K562 (cell line): ENCODE measurements around the gene GLYATL1. TPM values are rescaled to one million over a fixed set of nuclear protein-coding genes. Genes with fewer than 3 reads are reported as not detected.

ENCODE experiments used
- ATAC-seq: fragments of 200-7000 bp; cut with Tn5 transposase; 3 replicates; pipeline ENCODE4 v1.9.1; 2020; ENCODE audit warnings: moderate library complexity
- BruUV-seq: library from RNA; stranded (reverse); fragments of 400-500 nt; replicated peaks from 2 replicates; lab custom pipeline; 2021; lab: Mats Ljungman, UMichigan
- CTCF ChIA-PET: fragments of 300-600 bp; formaldehyde crosslinking; extraction: SDS; loops from one replicate; lab custom pipeline; 2021; ENCODE audit warnings: low intra/inter-chr PET ratio; lab: Yijun Ruan, JAX
- POLR2A ChIA-PET: fragments of 300-600, 350-650 bp; sonication (Branson Sonifier 250); formaldehyde crosslinking; extraction: SDS; loops from one replicate; lab custom pipeline; 2021; ENCODE audit warnings: antibody characterized with exemption, inconsistent platforms; lab: Yijun Ruan, JAX
- DNase-seq, 4 experiments: peaks; one replicate each; pipeline versions ENCODE4 v3.0.0 to v3.0.0-alpha.2; 2011 to 2018; ENCODE audit warnings: low spot score in 3 of 4, mixed read lengths in 3 of 4; ENCODE audit errors: extremely low read depth in 1 of 4
- FAIRE-seq: peaks from 2 replicates; lab custom pipeline; 2011; peaks lifted over from hg19 to GRCh38; lab: Jason Lieb, UNC
- H2AFZ ChIP-seq: 2 replicates; pipeline ENCODE4 v1.6.0; 2011; ENCODE audit warnings: low read depth, low read length, control low read depth, inconsistent platforms
- H3K27ac ChIP-seq: fragments of 200-600 bp; 3 replicates; pipeline ENCODE4 v1.8.0; 2011; ENCODE audit warnings: low read depth, mild to moderate bottlenecking, control low read depth, inconsistent platforms, low read length, moderate library complexity, mixed read lengths; ENCODE audit errors: extremely low read depth
- H3K27me3 ChIP-seq, 2 experiments: fragments of 300-600 bp in 1 of 2; 2 replicates in 1 of 2; 3 replicates in 1 of 2; pipeline versions ENCODE4 v1.6.0 to v1.8.0; 2011; ENCODE audit warnings: inconsistent platforms in 2 of 2, low read length in 2 of 2, mild to moderate bottlenecking in 1 of 2, mixed read lengths in 1 of 2, moderate library complexity in 1 of 2; ENCODE audit not compliant: control insufficient read depth in 2 of 2, insufficient read depth in 2 of 2
- H3K36me3 ChIP-seq: fragments of 300-600 bp; 3 replicates; pipeline ENCODE4 v1.8.0; 2011; ENCODE audit warnings: mild to moderate bottlenecking, low read length, inconsistent platforms; ENCODE audit not compliant: control insufficient read depth, insufficient read depth
- H3K4me1 ChIP-seq, 2 experiments: fragments of 200-600 bp in 1 of 2; replicated peaks in 1 of 2; 2 replicates in 1 of 2; 3 replicates in 1 of 2; pipeline versions ENCODE4 v1.5.1 to v1.8.0; 2011; ENCODE audit warnings: inconsistent platforms in 2 of 2, low read length in 2 of 2, mild to moderate bottlenecking in 1 of 2, mixed read lengths in 1 of 2, moderate library complexity in 1 of 2; ENCODE audit not compliant: control insufficient read depth in 2 of 2, insufficient read depth in 2 of 2
- H3K4me2 ChIP-seq: 2 replicates; pipeline ENCODE4 v1.6.1; 2011; ENCODE audit warnings: low read length, control low read depth, inconsistent platforms, mixed read lengths; ENCODE audit not compliant: insufficient read depth
- H3K4me3 ChIP-seq: fragments of 200-600 bp; sonication (generic), shearing (Covaris generic); 2 replicates; pipeline ENCODE4 v1.5.1; 2016; ENCODE audit warnings: control low read depth, inconsistent platforms
- H3K79me2 ChIP-seq: fragments of 200-600 bp; 3 replicates; pipeline ENCODE4 v1.8.0; 2011; ENCODE audit warnings: low read length, inconsistent platforms; ENCODE audit not compliant: control insufficient read depth, insufficient read depth
- H3K9ac ChIP-seq, 2 experiments: 2 replicates each; pipeline versions ENCODE4 v1.6.0 to v1.6.1; 2011; ENCODE audit warnings: low read depth in 2 of 2, low read length in 2 of 2, control low read depth in 1 of 2, inconsistent platforms in 1 of 2, mild to moderate bottlenecking in 1 of 2, mixed read lengths in 1 of 2; ENCODE audit not compliant: insufficient read depth in 1 of 2
- H3K9me1 ChIP-seq: one replicate; pipeline ENCODE4 v1.6.0; 2011; ENCODE audit warnings: inconsistent platforms, mild to moderate bottlenecking, low read length, moderate library complexity; ENCODE audit not compliant: control insufficient read depth, insufficient read depth
- H3K9me3 ChIP-seq: replicated peaks from 2 replicates; pipeline ENCODE4 v1.5.1; 2011; ENCODE audit warnings: low read depth, low read length, inconsistent platforms; ENCODE audit not compliant: control insufficient read depth, insufficient read depth
- H4K20me1 ChIP-seq: replicated peaks from 2 replicates; pipeline ENCODE4 v1.6.1; 2011; ENCODE audit warnings: low read length, inconsistent platforms, mixed read lengths; ENCODE audit not compliant: control insufficient read depth, insufficient read depth
- CHD7 ChIP-seq: fragments of 200-600 bp; sonication (generic); IDR thresholded peaks from one replicate; pipeline ENCODE4 v1.6.1; 2012; ENCODE audit warnings: mild to moderate bottlenecking, low read depth, low read length, inconsistent platforms
- CXXC5 ChIP-seq: fragments of 250-450 bp; sonication (Bioruptor Pico); IDR thresholded peaks from 2 replicates; pipeline ENCODE4 v1.8.0; 2022; ENCODE audit warnings: inconsistent platforms, mild to moderate bottlenecking, moderate library complexity
- HMG20B ChIP-seq: fragments of 250-450 bp; sonication (Bioruptor Pico); IDR thresholded peaks from 2 replicates; pipeline ENCODE4 v1.5.0; 2021; ENCODE audit warnings: mild to moderate bottlenecking
- NR0B1 ChIP-seq: fragments of 450-650 bp; IDR thresholded peaks from one replicate; pipeline ENCODE4 v1.6.1; 2018; ENCODE audit warnings: mild to moderate bottlenecking, moderate library complexity; ENCODE audit not compliant: partially characterized antibody
- PURB ChIP-seq: sonication (generic); formaldehyde crosslinking; IDR thresholded peaks from 2 replicates; pipeline ENCODE4 v1.9.0; 2021; ENCODE audit warnings: low read depth, mild to moderate bottlenecking, missing genetic modification reagents
- RBM14 ChIP-seq: fragments of 200-400 bp; formaldehyde crosslinking; IDR thresholded peaks from 2 replicates; pipeline ENCODE4 v1.6.1; 2018; ENCODE audit warnings: low read depth, mild to moderate bottlenecking, low read length, moderate library complexity, borderline replicate concordance; ENCODE audit not compliant: insufficient read depth
- RBM34 ChIP-seq: fragments of 200-400 bp; formaldehyde crosslinking; IDR thresholded peaks from 2 replicates; pipeline ENCODE4 v1.6.1; 2018; ENCODE audit warnings: low read length, borderline replicate concordance; ENCODE audit not compliant: insufficient read depth
- SAFB ChIP-seq: fragments of 200-400 bp; formaldehyde crosslinking; IDR thresholded peaks from 2 replicates; pipeline ENCODE4 v1.6.1; 2017; ENCODE audit warnings: low read depth, low read length, borderline replicate concordance
- TOE1 ChIP-seq, 2 experiments: fragments of 450-650 bp in 1 of 2; sonication (generic) in 1 of 2; formaldehyde crosslinking in 1 of 2; IDR thresholded peaks; 2 replicates each; pipeline versions ENCODE4 v1.7.1 to v1.8.0; 2016 to 2022; ENCODE audit warnings: borderline replicate concordance in 2 of 2, mild to moderate bottlenecking in 2 of 2, antibody characterized with exemption in 1 of 2, inconsistent platforms in 1 of 2, low read depth in 1 of 2, missing genetic modification reagents in 1 of 2, moderate library complexity in 1 of 2
- ZNF583 ChIP-seq: fragments of 250-450 bp; sonication (Bioruptor Pico); IDR thresholded peaks from 2 replicates; pipeline ENCODE4 v1.4.0; 2020
- WGBS: fragments of 100-300 bp; shearing (Covaris generic); methylation state at CpG from one replicate; pipeline ENCODE4 v1.1.6; 2016; ENCODE audit warnings: low coverage, mixed read lengths; ENCODE audit not compliant: insufficient coverage; ENCODE audit errors: missing lambda C conversion rate; 5-methylcytosine and 5-hydroxymethylcytosine counted together
- in situ Hi-C: fragments of 300-500 bp; cut with MboI; formaldehyde crosslinking; loops from 4 replicates; pipeline ENCODE4 v1.15.0; 2018; ENCODE audit warnings: inconsistent platforms, mixed read lengths
- intact Hi-C: fragments of 100-400 bp; cut with micrococcal nuclease; formaldehyde crosslinking; loops from 2 replicates; pipeline ENCODE4 v1.14.2; 2022
- polyA plus RNA-seq, 8 experiments: library from polyadenylated mRNA; depleted of rRNA in 4 of 8; stranded (reverse) in 5 of 8; unstranded in 3 of 8; fragments of >200 nt; fragmentation: Nextera tagmentation in 2 of 8; fragmentation: Illumina TruSeq in 1 of 8; extraction: Ambion mirVana in 2 of 8; extraction: Trizol in 1 of 8; gene quantifications; 2 replicates each; pipeline versions ENCODE4 v1.2.1 to v1.2.3, GENCODE V29; 2011 to 2014; ENCODE audit warnings: inconsistent platforms in 1 of 8, missing spikeins in 1 of 8
- total RNA-seq, 7 experiments: library from RNA; depleted of rRNA in 6 of 7; stranded (reverse); fragments of >200 nt in 6 of 7; fragmentation: Illumina TruSeq in 2 of 7; extraction: Trizol in 2 of 7; gene quantifications; 2 replicates each; pipeline versions ENCODE4 v1.2.1 to v1.2.3, GENCODE V29; 2011 to 2021; ENCODE audit warnings: low replicate concordance in 1 of 7

The GLYATL1 gene
- total and polyA plus RNA-seq, 9 of the 15 experiments (the other 6 are each of a cell fraction or from before 2014, with no cell fraction given): not detected

- CTCF ChIA-PET: no interaction called here
- Histone ChIP-seq H3K36me3 (no peaks in the 10 kb centered on the region), H3K9me1 (no peaks in the 10 kb centered on the region), H3K4me2 (no peak overlapping the region), H4K20me1 (no peaks in the 10 kb centered on the region), H3K9me3 (no peaks in the 10 kb centered on the region), H3K27me3 (no peaks in the 10 kb centered on the region), H3K9ac (no peak overlapping the region), H3K4me3 (no peak overlapping the region), H2AFZ (no peak overlapping the region), H3K27ac (no peak overlapping the region), H3K4me1 (no peaks in the 10 kb centered on the region), H3K79me2 (no peaks in the 10 kb centered on the region)
- in situ Hi-C loops (no loop called here), intact Hi-C loops (no loop called here)
- WGBS: 6% methylated on average over 2 of the region's 2 CpGs
- DNase-seq (no peak), ATAC-seq (no peak), FAIRE-seq (no peak)
- no TSS peak for BruUV-seq
- POLR2A ChIA-PET: no interaction called here
- no peak for TF ChIP-seq TOE1 (IDR thresholded peaks at IDR 0.05; ENCODE audit: borderline replicate concordance)
- TF ChIP-seq TOE1 (CRISPR knock-in tag; IDR thresholded peaks at IDR 0.05; ENCODE audit: borderline replicate concordance, low read depth): no peak
- no peak for TF ChIP-seq PURB (CRISPR knock-in tag)
- TF ChIP-seq RBM34: no peak
- no peak for TF ChIP-seq RBM14
- TF ChIP-seq CXXC5: no peak
- no peak for TF ChIP-seq ZNF583 (CRISPR knock-in tag)
- TF ChIP-seq NR0B1: no peak
- TF ChIP-seq HMG20B: no peak
- no peak for TF ChIP-seq CHD7
- TF ChIP-seq SAFB: no peak
Measured at GRCh38 chr11:58979222-58979621, 39.9 kb downstream of the GLYATL1 start.
